GM19324 (cell line): ENCODE data around the gene TMEM271.
"Not testable (repeated sequence)": the region's sequence is repeated elsewhere in the genome, so short reads cannot be mapped to it uniquely, and the experiment has no call there.

ENCODE experiments used
- ATAC-seq: cut with Tn5 transposase; IDR thresholded peaks from one replicate; pipeline ENCODE4 v1.9.1; 2021; ENCODE audit warnings: mild to moderate bottlenecking, moderate library complexity; ENCODE audit not compliant: unreplicated experiment, low FRiP score

TMEM271 gene

GRCh38 chr4:610411-611261, 34.5 kb upstream of the TMEM271 start:
- ATAC-seq: no peak

- no peak for ATAC-seq
Measured at GRCh38 chr4:609400-610050, 33.4 kb upstream of the TMEM271 start.

- no peak for ATAC-seq
Measured at GRCh38 chr4:608236-608635, 32.1 kb upstream of the TMEM271 start.

GRCh38 chr4:605702-606425, 29.8 kb upstream of the TMEM271 start:
- no peak for ATAC-seq

GRCh38 chr4:604131-604530, 28.0 kb upstream of the TMEM271 start:
- ATAC-seq: no peak

- no peak for ATAC-seq
Measured at GRCh38 chr4:602559-602942, 26.5 kb upstream of the TMEM271 start.

GRCh38 chr4:601612-602558, 25.8 kb upstream of the TMEM271 start:
- no peak for ATAC-seq

- no peak for ATAC-seq
Measured at GRCh38 chr4:600850-601515, 24.9 kb upstream of the TMEM271 start.

- ATAC-seq: no peak
Measured at GRCh38 chr4:600166-600565, 24.1 kb upstream of the TMEM271 start.

GRCh38 chr4:598925-599324, 22.8 kb upstream of the TMEM271 start:
- no peak for ATAC-seq

- ATAC-seq: no peak
Measured at GRCh38 chr4:592825-593520, 16.9 kb upstream of the TMEM271 start.

- ATAC-seq: not testable (repeated sequence)
Measured at GRCh38 chr4:592178-592577, 16.1 kb upstream of the TMEM271 start.

- ATAC-seq: no peak
Measured at GRCh38 chr4:590313-590841, 14.3 kb upstream of the TMEM271 start.

GRCh38 chr4:589219-589963, 13.3 kb upstream of the TMEM271 start:
- no peak for ATAC-seq

- ATAC-seq: no peak
Measured at GRCh38 chr4:588351-588849, 12.3 kb upstream of the TMEM271 start.

GRCh38 chr4:587671-588350, 11.7 kb upstream of the TMEM271 start:
- ATAC-seq: no peak

GRCh38 chr4:583820-584219, 7.7 kb upstream of the TMEM271 start:
- no peak for ATAC-seq
